Measurements from ENCODE around the gene TIAM2.
"Not testable (repeated sequence)": the region's sequence is repeated elsewhere in the genome, so short reads cannot be mapped to it uniquely, and the experiment has no call there.

Gene TIAM2

GRCh38 chr6:155171747-155172449, 176.8 kb downstream of the TIAM2 start:
- no peak for DNase-seq

- no peak for DNase-seq
These were observed 178.4 kb downstream of the TIAM2 start for GRCh38 chr6:155173488-155173887.

- peak; percentile 84 to 85 for DNase-seq
These were observed 179.6 kb downstream of the TIAM2 start for GRCh38 chr6:155174576-155175211.

GRCh38 chr6:155177363-155177961, 182.3 kb downstream of the TIAM2 start:
- DNase-seq, result peak; percentile 84 to 90

GRCh38 chr6:155181498-155181897, 186.4 kb downstream of the TIAM2 start:
- no peak for DNase-seq

GRCh38 chr6:155182103-155182502, 187.0 kb downstream of the TIAM2 start:
- no peak for DNase-seq

GRCh38 chr6:155183095-155183494, 188.0 kb downstream of the TIAM2 start:
- DNase-seq, result peak; percentile 60 to 76

- not testable (repeated sequence) for DNase-seq
These were observed 189.9 kb downstream of the TIAM2 start for GRCh38 chr6:155185041-155185440.

- DNase-seq, result no peak
These were observed 190.4 kb downstream of the TIAM2 start for GRCh38 chr6:155185544-155185943.

- no peak for DNase-seq
These were observed 191.0 kb downstream of the TIAM2 start for GRCh38 chr6:155186052-155186658.

- peak; percentile 16 to 33 for DNase-seq
These were observed 192.0 kb downstream of the TIAM2 start for GRCh38 chr6:155187106-155187505.

GRCh38 chr6:155187994-155188706, 193.0 kb downstream of the TIAM2 start:
- no peak for DNase-seq

- no peak for DNase-seq
These were observed 193.8 kb downstream of the TIAM2 start for GRCh38 chr6:155188707-155189496.

GRCh38 chr6:155190677-155191076, 195.6 kb downstream of the TIAM2 start:
- DNase-seq, result no peak

GRCh38 chr6:155193526-155193925, 198.4 kb downstream of the TIAM2 start:
- DNase-seq, result no peak

GRCh38 chr6:155194399-155194798, 199.3 kb downstream of the TIAM2 start:
- no peak for DNase-seq

- no peak for DNase-seq
These were observed 200.8 kb downstream of the TIAM2 start for GRCh38 chr6:155195903-155196302.

GRCh38 chr6:155196911-155197310, 201.8 kb downstream of the TIAM2 start:
- no peak for DNase-seq

- no peak for DNase-seq
These were observed 202.8 kb downstream of the TIAM2 start for GRCh38 chr6:155197932-155198331.

- DNase-seq, result no peak
These were observed 204.9 kb downstream of the TIAM2 start for GRCh38 chr6:155200012-155200411.

GRCh38 chr6:155201461-155202226, 206.5 kb downstream of the TIAM2 start:
- DNase-seq, result no peak

All from AML-193 (cell line).